ENCODE results near the gene CES2.

DNA sequence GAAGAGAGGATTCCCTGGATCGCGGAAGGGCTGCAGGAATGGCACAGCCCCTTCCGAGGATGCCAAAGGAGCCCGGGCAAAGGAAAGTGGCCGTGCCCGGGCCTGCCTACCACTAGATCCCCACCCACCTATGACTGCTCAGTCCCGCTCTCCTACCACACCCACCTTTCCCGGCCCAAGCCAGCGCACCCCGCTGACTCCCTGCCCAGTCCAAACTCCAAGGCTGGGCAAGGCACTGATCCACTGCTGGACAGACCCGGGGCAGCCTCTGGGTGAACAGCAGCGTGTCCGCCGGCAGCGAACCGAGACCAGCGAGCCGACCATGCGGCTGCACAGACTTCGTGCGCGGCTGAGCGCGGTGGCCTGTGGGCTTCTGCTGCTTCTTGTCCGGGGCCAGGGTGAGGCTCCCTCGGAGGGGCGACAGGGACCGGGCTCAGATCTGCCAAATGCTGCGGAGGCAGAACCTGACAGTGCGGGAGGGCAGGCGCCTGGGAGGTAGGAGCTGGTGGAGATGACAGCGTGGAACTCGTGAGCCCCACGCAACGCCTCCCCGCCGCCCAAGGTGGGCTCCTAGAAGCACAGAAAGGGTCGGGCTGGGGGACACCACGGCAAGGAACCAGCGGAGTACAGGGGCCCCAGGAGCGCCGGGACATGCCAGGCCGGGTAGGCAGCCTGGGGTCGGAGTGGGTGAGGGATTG lies at the start of gene CES2:
- TF ChIP-seq, protein P1, sequence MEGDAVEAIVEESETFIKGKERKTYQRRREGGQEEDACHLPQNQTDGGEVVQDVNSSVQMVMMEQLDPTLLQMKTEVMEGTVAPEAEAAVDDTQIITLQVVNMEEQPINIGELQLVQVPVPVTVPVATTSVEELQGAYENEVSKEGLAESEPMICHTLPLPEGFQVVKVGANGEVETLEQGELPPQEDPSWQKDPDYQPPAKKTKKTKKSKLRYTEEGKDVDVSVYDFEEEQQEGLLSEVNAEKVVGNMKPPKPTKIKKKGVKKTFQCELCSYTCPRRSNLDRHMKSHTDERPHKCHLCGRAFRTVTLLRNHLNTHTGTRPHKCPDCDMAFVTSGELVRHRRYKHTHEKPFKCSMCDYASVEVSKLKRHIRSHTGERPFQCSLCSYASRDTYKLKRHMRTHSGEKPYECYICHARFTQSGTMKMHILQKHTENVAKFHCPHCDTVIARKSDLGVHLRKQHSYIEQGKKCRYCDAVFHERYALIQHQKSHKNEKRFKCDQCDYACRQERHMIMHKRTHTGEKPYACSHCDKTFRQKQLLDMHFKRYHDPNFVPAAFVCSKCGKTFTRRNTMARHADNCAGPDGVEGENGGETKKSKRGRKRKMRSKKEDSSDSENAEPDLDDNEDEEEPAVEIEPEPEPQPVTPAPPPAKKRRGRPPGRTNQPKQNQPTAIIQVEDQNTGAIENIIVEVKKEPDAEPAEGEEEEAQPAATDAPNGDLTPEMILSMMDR (IDR thresholded peaks at IDR 0.05; ENCODE audit: low read length), result no peak
- no peak for TF ChIP-seq EZH2 (optimal IDR thresholded peaks at IDR 0.05; ENCODE audit: low read depth, low read length)
- TF ChIP-seq EZH2phosphoT487 (IDR thresholded peaks at IDR 0.05; ENCODE audit: low read length), result no peak

All from MM.1S (cell line).